ENCODE data around the gene NEO1.

The NEO1 gene

DNA sequence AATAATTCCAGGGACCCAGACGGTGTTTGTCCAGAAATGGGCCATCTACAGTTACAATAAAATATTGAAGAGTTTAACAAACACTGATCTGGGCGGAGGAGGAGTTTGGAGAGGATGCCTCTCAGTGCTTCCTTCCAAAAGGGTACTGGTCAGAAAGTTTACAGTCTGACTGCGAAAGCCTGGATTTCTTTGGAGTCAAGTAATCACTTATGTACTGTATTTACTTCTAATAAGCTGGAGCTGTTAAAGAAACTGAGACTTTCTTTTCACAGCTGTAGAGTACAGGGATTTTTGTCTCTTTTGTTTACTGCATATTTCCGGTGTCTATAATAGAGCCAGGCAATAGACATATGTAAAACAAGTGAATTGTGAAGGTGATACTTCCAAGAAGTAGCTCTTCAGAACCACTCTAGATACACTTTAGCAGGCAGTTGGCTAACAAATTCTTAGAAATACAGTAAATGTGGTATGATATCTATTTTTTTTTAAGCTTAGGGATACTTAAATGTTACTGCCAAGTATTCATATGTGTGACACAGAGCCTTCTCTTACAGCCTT lies 22.1 kb upstream of the NEO1 start:
- DNase-seq = no peak

DNA sequence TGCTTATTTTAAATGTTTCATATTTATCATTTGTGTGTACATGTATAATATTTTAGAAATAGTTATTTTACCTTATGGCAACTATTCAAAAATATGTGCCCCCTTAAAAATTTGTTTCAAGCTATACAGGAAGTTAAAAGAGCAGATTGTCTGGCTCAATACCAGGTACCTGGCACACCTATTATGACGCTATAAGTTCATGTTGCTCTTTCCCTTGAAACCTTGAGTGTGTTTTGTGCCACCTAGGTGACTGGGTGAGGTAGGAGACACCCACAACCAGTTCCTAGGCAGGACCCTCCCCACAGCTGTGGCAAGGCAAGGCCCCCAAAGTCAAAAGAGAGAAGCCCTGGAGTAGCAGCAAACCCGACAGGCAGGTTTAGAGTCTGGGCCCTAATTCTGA lies 20.6 kb upstream of the NEO1 start:
- DNase-seq = no peak

DNA sequence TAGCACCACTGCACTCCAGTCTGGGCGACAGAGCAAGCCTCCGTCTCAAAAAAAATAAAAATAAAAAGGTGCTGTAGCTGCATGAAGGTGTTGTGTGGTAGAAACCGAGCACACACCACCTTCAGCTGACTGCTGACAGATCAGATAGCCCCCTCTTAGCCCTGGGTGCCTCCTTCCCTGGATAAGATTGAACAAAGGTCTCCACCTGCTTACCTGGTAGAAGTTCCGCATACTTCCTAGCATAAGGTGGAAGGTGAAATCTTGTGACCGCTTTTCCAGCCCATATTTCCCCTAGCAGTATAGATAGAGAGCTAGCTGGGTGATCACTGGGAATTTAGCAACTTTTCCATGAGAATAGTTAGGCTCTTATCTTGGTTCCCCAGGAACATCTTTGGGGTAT lies 18.7 kb upstream of the NEO1 start:
- DNase-seq = no peak

DNA sequence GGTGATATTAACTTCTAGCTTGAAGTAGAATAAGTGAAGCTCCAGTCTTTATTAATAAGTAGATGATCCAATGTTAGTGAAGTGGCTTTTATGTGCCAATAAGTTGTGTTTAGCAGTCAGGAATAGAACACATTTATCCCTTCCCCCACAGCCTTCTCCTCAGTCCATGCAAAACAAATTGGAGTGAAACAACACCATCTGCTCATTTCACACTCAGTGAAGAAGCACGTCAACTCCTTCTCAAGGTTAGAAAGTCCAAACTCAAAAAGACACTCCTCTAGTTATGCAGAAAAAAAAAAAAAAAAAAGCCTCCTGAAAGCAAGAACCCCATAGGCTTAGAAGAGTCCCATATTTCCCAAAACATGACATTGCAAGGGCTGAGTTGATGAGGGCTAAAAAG lies 18.0 kb upstream of the NEO1 start:
- no peak for DNase-seq

GRCh38 chr15:73035221-73035620 lies 17.0 kb upstream of the NEO1 start:
- DNase-seq = no peak

DNA sequence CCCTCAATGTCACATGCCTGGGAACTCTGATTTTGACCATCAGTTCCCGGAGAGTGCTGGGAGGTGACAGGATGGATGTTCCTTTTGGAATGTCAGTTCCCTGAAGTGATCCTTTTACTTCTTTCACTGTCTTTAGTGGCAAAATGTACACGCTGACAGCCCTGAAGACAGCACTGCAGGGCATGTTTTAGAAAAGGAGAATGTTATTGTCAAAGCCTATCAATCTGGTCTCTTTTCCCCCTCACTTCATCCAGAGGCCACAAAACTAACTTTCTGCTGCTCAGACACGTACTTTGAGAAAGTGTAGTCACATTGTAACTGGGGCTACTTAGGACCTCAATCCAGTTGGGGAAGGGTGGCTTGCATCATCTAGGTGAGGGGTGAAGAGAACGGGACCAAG lies 14.0 kb upstream of the NEO1 start:
- no peak for DNase-seq

DNA sequence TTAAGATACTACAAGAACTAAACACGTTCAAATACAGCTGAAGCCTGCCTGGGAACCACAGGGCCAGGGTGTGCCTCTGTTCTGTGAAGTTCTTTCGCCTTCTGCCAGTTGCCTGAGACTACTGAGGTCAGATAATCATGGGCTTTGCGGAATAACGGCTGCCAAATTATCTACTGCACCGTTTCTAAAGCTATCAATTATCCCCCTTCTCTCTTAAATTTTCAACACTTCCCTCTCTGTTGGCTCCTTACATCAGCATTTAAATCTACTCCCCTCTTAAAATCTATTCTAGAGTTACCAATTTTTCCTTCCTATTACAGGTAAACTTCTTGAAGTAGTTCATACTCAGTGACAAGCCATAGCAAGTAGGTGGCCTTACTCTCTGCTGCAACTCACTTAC lies 6.2 kb upstream of the NEO1 start:
- no peak for DNase-seq

DNA sequence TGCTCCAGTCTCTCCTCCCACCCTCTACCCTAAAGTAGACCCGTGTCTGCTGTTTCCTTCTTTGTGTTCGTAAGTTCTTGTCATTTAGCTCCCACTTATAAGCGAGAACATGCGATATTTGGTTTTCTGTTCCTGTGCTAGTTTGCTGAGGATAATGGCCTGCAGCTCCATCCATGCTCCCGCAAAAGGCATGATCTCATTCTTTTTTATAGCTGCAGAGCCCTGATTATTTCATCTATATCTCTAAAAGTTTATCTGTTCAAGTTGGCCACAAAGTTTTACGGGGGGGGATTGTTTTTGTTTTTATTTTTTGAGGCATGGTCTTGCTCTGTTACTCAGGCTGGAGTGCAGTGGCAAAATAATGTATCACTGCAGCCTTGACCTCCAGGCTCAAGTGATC lies 4.4 kb upstream of the NEO1 start:
- DNase-seq = no peak

DNA sequence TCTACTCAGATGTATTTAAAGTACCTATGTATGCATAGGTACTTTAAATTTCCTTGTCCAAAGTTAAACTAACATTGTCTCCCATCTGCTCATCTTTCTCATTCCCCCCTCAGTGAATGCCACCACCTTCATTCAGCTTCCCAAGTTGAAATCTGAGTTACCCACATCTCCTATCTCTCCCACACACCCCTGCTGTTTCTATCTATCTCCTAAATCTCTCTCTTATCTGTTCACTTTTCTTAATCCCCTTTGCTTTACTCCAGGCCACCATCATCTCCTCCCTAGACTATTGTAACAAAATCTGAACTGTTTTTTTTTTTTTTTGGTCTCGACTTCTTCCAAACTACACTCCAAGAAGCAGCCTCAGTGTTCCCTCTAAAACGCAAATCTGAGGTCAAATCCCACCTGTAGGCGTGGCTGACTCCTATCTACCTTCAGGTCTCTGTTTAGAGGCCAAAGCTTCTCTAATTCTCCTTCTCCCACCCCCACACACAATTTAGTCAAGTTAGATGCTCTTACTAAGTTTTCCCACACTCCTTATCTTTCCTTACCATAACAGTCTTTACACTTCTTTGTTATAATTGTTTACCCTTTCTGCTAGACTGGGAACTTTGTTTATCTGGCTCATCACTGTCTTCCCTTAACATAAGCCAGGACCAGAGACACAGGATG lies 3.5 kb upstream of the NEO1 start:
- DNase-seq = no peak

DNA sequence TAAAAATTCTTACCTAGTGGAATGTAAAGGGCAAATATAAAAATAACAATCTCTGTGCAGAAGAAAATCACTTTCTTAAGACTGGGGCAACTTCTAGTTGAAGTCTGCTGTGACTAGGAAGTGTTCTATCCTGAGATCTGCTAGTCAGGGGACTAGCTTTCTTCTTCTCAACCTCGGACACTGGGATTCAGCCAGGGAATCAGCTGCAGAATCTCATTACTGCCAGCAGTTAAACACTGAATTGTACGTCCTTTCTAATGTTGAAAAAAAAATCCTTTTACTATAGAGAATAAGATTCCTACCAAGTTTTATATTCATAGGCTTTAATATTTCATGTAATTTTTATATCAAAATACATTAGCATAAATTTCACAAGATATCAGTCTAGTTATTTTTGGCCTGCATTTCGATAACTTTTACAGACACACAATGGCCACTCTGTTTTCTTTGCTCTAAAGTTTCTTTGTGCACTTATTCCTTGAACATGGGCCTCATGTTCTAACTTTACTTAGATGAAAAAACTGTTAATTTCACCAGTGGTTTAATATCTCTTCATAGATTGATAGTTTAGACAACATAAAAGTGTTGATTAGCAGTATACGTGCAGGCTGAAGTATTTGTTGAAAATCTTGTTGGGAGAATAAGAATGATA lies 2.6 kb upstream of the NEO1 start:
- no peak for DNase-seq

GRCh38 chr15:73050561-73051295 lies 1.5 kb upstream of the NEO1 start:
- DNase-seq = no peak

DNA sequence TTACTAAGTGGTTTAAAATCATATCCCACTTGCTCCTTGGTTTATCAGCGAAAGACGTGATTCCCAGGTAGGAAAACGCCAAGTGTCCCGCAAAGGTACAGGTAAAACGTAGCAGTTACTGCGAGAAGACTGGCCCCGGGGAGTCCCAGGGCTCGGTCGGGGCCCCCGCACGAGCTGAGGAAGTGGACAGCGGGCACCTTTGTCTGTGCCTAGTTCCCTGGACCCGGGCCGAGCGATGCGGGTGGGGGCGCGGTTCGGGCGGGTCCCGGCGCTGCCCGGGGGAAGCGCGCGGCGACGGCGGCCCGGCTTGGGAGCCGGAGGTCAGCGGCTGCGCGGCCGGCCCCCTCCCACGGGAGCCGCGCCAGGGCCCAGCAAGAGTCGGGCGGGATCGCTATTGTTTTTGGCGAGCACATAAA lies 864 bp upstream of the NEO1 start:
- DNase-seq = no peak

DNA sequence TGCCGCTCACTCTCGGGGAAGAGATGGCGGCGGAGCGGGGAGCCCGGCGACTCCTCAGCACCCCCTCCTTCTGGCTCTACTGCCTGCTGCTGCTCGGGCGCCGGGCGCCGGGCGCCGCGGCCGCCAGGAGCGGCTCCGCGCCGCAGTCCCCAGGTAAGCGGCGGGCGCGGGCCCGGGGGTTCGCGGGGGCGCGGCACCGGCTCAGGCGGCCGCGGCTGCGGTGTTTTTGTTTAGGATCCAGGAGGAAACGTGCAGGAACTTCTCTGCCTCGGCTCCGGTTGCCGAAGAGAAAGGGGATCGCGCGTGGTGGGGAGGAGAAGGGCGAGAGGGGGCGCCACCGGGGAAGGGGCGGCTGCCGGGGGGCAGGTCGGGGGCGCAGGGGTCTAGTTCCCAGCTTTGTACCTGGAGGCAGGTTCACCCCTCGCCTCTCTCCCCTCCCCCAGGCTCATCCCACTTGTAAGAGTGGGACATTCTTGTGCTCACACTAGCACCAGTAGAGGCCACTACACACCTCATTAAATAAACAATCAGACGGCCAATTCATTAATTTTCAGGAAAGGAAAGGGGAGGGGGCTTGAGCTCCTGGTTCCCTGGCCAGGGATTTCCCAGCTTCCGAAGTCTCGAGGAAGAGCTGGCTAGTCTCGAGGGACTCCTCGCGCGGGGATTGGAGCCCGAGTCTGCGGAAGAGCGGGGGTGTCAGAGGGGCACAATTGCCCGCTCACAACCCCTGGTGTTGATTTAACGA lies 562 bp downstream of the NEO1 start:
- DNase-seq = no peak

DNA sequence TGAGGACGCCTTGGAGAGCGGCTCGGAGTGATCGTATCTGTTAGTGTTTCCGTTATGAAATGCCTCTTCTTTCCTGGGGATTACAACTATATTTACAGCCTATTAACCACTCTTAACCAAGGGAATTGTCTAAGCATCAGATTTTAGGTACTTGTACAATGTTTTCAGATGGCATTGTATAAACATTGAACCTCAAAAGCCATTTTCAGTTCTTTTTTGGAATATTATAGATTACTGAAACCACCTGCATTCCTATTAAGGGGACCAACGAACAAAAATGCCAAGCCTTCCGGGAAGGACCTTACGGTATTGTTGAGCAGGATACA lies 1.1 kb downstream of the NEO1 start:
- DNase-seq = no peak

DNA sequence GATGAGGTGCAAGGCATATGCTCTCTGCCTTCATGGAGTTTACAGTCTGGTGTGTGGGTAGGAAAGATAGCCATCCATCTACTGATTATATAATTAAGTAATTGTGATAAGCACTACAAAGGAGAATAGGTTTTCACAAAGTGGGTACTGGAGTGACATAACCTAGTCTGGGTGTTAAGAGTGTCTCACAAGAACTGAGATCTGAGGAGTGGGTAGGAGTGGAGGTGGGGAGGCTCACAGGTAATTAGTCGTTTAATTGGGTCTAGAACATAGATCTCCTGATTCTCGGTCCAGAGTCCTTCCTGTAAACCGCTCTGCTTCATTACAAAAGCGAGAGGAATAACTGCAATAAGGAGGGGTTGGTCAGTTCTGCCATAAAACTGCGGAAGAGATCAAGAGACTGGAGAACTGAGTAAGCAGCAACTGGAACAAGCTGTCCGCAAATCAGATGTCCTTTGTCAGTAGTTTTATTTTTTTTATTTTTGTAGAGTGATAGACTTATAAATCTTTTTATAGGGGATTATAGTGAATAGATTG lies 2.2 kb downstream of the NEO1 start:
- no peak for DNase-seq

GRCh38 chr15:73056460-73056859 lies 4.2 kb downstream of the NEO1 start:
- DNase-seq = no peak

DNA sequence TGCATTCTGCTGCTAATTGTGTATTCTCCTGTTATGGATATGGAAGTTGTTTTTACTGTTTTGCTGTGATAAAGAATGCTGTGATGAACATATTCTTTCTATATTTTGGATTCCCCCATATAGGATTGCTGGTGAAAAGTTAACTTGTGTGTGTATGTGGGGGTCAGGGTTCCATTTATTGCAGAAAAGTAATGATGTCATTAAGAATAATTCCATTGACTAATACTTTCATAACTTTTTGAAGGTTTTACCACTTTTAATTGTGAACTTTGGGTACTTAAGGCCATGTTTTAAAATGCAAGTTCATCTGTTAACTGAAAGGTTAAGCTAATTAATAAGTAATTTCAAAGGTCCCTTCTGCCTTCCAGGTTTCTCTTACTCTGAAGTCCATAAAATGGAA lies 6.2 kb downstream of the NEO1 start:
- no peak for DNase-seq

DNA sequence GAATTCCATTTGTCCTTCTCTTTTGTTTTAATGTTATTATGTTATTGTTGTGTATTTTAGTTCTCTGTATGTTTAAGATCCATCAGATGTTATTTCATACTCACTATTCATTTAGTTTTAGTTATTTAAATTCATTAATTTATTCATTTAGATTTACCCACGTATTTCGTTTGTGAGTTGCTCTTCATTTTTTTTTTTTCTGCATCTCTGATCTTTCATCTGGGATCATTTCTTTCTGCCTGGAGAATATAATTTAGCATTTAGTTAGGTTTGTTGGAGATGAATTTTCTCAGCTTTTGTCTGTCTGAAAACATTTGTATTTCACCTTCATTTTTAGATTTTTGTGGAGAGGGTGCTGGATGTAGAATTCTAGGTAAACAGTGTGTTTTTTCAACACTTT lies 12.9 kb downstream of the NEO1 start:
- DNase-seq = no peak

- DNase-seq = no peak
Measured at GRCh38 chr15:73069109-73069508, 16.8 kb downstream of the NEO1 start.

GRCh38 chr15:73072894-73073293 lies 20.6 kb downstream of the NEO1 start:
- DNase-seq = no peak

GRCh38 chr15:73074241-73074640 lies 22.0 kb downstream of the NEO1 start:
- DNase-seq = no peak

DNA sequence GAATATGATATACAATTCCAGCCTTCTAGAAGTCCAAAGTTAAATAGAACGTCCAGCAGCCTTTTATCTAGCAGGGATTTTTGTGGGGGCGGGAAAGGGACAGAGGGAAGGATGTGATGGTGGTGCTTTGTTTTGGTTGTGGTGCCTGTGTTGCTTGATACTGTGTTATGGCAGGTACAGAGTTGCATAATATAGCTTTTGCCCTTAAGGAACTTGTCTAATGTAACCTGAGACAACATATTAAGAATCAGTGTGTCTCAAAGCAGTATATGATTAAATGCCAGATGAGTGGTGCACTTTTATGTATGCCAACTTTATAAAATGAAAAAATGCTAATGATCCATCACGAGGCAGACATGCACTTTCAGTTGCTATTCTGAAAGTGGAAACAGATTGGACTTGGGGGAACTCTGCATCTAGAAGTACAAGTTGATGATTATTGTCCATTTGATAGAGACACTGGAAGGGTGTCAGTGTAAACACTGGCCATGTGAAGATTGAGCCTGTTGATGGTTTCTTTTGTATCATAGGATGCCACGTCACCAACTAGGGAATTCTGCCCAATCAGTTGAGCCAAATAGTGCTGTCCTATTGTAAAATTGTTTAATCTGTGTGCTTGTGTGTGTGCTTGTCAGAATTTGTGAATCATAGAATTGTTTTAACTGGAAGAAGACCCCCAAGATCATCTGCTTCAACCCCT lies 23.0 kb downstream of the NEO1 start:
- DNase-seq = no peak

DNA sequence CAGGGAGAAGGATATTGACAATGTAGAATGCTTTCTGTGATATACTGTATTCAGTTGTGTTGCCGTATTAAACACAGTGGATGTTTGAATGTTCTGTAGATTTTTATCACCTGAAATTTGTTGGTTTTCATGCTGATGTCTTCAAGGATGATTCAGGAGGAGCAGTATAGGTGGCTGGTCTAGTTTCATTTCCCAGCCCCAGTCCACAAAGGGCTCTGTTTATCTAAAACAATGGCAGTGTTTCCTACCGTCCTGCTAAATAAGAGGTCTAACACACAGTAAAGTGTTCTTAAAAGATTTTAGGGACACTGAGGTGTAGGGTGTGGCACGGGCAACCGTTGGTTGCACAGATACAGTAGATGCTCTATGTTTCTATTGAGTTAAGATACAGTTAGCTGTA lies 26.0 kb downstream of the NEO1 start:
- DNase-seq = no peak

Data from SIG-M5 (cell line).